ENCODE measurements around the gene TMEM120A.

Gene TMEM120A

DNA sequence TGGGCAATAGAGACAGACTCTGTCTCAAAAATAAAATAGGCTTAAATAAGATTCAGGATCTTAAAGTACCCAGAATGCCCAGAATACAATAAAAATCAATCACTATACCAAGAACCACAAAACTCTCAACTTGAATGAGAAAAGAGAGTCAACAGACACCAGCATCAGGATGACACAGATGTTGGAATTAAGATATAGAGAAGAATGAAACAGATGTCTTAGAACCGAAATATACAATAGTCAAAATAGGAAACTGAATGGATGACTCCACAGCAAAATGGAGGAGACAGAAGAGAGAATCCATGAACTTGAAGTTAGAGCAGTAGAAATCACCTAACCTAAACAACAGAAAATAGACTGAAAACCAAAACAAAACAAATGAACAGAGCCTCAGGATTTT, 49.9 kb downstream of the TMEM120A start:
- no peak for DNase-seq
- intact Hi-C loops (cut with DNase I): no loop called here

DNA sequence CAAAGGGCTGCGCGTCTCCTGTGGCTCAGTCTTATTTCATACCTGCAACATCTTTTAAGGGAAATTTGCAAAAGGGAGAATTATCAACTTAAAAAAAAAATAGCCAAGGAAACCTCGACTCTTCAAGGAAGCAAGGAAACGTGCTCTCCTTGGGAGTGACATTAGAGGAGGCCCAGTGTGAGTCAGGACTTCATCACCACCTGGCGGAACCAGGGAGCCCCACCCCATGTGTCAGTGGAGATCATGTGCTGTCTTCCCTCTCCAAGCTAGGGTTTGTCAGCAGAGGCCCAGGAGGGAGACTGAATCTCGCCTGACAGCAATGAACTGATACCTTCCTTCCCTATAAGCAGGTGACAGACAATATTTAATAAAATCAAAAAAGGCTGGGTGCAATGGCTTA, 50.5 kb downstream of the TMEM120A start:
- intact Hi-C loops (cut with DNase I): no loop called here
- peak in 2 of 42 donors; percentile 27 to 53 for DNase-seq

DNA sequence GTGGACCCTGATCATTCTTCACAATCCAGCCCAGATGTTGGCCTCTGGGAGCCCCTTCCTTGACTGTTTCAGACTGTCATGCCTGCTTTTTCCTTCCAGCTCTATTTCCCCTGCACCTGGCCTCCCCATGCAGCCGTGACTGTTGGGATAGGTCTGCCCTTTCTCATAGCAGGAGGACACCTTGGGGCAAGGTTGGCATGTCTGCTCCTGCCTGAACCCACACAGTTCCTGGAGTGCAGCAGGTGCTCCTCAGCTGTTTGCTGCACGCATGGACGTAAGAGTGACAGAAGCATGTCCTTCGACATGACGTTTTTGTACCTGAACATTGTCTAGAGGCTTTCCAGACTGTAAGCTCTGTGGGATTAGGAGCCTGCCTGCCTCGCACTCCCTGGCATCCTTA, 55.5 kb downstream of the TMEM120A start:
- DNase-seq: no peak
- intact Hi-C loops (cut with DNase I): no loop called here

DNA sequence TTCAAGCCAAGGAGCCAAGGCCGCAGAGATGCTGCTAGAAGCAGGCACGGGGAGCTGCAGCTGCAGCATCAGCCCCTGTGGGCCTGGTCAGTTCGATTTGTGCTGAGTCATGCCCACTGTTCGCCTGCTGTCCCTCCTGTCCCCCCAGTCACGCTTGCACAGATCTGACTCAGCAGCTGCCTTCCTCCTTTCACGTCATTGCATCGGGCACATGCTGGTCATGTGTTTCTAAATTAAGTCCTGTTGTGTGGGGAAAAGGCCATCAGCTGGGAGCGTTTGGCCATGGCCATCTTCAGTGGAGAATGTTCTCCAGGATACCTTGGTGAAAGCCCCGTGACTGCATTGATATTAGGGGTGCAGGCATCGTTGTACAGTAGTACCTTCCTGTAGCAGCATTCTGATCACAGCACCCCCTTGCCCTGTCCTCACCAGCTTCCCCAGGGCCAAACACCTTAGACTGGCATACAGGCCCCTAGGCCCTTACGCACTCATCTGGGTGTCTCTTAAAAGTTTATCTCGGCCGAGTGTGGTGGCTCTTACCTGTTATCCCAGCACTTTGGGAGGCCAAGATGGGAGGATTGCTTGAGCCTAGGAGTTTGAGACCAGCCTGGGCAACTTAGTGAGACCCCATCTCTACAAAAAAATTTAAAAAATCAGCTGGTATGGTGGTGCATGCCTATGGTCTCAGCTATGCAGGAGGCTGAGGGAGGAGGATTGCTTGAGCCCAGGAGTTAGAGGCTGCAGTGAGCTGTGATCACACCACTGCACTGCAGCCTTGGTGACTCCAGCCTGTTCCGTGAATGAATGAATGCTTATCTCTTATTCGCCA, 56.2 kb downstream of the TMEM120A start:
- intact Hi-C loops (cut with DNase I): no loop called here
- peak; percentile 45 to 88 (median 74) for DNase-seq
